ENCODE results near the gene CDH13.

DNA sequence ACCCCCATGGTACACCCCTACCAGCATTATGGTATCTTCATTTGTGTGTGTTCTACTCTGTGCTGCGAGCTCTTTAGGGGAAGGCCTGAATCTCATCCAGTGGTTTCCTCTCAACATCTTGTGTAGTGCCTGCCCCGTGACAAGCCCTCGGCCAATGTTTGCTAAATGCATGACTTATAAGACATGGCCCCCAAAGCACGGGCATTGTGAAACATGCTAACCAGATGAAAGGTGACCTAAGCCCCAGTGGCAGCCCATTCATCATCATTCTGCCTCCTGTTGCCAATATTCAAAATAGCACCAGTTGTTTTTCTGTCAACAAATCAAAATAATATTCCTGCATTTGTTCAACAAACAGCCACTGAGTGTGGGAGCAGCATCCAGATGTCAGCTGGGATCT, 1072.2 kb downstream of the CDH13 start:
- TF ChIP-seq POLR2A (IDR thresholded peaks at IDR 0.05; ENCODE audit: control extremely low read depth in 1 of 2, low read depth in 2 of 2, low read length in 2 of 2) (no peak), ZNF274 (IDR thresholded peaks at IDR 0.05; ENCODE audit: borderline replicate concordance, extremely low read depth, low read length) (no peak), JUN (IDR thresholded peaks at IDR 0.05; ENCODE audit: low read depth, low read length) (no peak), POLR2AphosphoS5 (IDR thresholded peaks at IDR 0.05; ENCODE audit: low read depth, low read length) (no peak), HDAC2 (IDR thresholded peaks at IDR 0.05; ENCODE audit: borderline replicate concordance in 1 of 2, low read depth in 2 of 2, low read length in 2 of 2) (no peak), GABPA (IDR thresholded peaks at IDR 0.05; ENCODE audit: borderline replicate concordance, insufficient read depth, low read length) (no peak), MAX (IDR thresholded peaks at IDR 0.05) (no peak), CTCF (IDR thresholded peaks at IDR 0.05; ENCODE audit: control extremely low read depth in 1 of 3, insufficient read depth in 1 of 3, low read depth in 1 of 3, low read length in 3 of 3) (no peak), SAP30 (IDR thresholded peaks at IDR 0.05; ENCODE audit: insufficient read depth, insufficient replicate concordance, low read length) (no peak), EP300 (IDR thresholded peaks at IDR 0.05; ENCODE audit: borderline replicate concordance in 1 of 2, low read depth in 2 of 2, low read length in 2 of 2) (no peak), SUZ12 (IDR thresholded peaks at IDR 0.05; ENCODE audit: low read length) (no peak)
- TF ChIP-seq, protein P1, sequence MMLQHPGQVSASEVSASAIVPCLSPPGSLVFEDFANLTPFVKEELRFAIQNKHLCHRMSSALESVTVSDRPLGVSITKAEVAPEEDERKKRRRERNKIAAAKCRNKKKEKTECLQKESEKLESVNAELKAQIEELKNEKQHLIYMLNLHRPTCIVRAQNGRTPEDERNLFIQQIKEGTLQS (IDR thresholded peaks at IDR 0.05; ENCODE audit: insufficient read depth, low read depth, low read length), result no peak
